ENCODE data around the gene UVRAG.

- TF ChIP-seq SUZ12 (IDR thresholded peaks at IDR 0.05; ENCODE audit: extremely low read depth, insufficient read depth, insufficient read length) (no peak), YY1 (IDR thresholded peaks at IDR 0.05; ENCODE audit: insufficient read depth, insufficient read length) (no peak), ZNF274 (IDR thresholded peaks at IDR 0.05; ENCODE audit: low read depth, low read length) (no peak)
Measured at GRCh38 chr11:76030968-76031590, 216.1 kb downstream of the UVRAG start.
